Activated naive CD4-positive, alpha-beta T cell treated with anti-CD3 and anti-CD28 coated beads for 36 hours (primary cell): ENCODE data around the gene MAN1A1. TPM values are rescaled to one million over a fixed set of nuclear protein-coding genes. Genes with fewer than 3 reads are reported as not detected.
A peak's percentile ranks its signal among the peaks of the same experiment; 100 is the strongest.
"Not testable (repeated sequence)": the region's sequence is repeated elsewhere in the genome, so short reads cannot be mapped to it uniquely, and the experiment has no call there.

Experiments
- CTCF ChIA-PET: fragments of 350-600 bp; sonication (Branson Sonifier 250); formaldehyde crosslinking; loops from one replicate; lab custom pipeline; 2021; ENCODE audit warnings: antibody characterized with exemption; lab: Charles Lee
- DNase-seq: peaks from one replicate; pipeline ENCODE4 v3.0.0-alpha.2; 2020
- H3K27ac Mint-ChIP-seq: one replicate; pipeline ENCODE4 v1.8.0; 2021; ENCODE audit warnings: mild to moderate bottlenecking, mixed read lengths
- H3K27me3 Mint-ChIP-seq: one replicate; pipeline ENCODE4 v1.8.0; 2021; ENCODE audit warnings: low read depth, mixed read lengths
- H3K36me3 Mint-ChIP-seq: one replicate; pipeline ENCODE4 v1.8.0; 2021; ENCODE audit warnings: low read depth, mixed read lengths
- H3K4me1 Mint-ChIP-seq: one replicate; pipeline ENCODE4 v1.8.0; 2021; ENCODE audit warnings: low read depth, mixed read lengths
- H3K4me3 Mint-ChIP-seq: one replicate; pipeline ENCODE4 v1.8.0; 2021; ENCODE audit warnings: mild to moderate bottlenecking, moderate library complexity, mixed read lengths
- H3K9me3 Mint-ChIP-seq: one replicate; pipeline ENCODE4 v1.8.0; 2021; ENCODE audit warnings: mixed read lengths
- intact Hi-C: fragments of 100-400 bp; cut with micrococcal nuclease; formaldehyde crosslinking; loops from one replicate; pipeline ENCODE4 v1.15.1; 2023
- total RNA-seq, 2 experiments: library from RNA; stranded (reverse); gene quantifications; one replicate each; pipeline ENCODE4 v1.2.3, GENCODE V29; 2021

Gene MAN1A1
- total RNA-seq, 2 experiments from 2014 or later = 14.8 to 15.1 TPM

GRCh38 chr6:119163006-119163405, 186.6 kb downstream of the MAN1A1 start:
- intact Hi-C loops = no loop called here
- peaks cover 11% of the 10 kb centered on the region for H3K27me3 Mint-ChIP-seq
- no peaks in the 10 kb centered on the region for H3K9me3 Mint-ChIP-seq
- no peaks in the 10 kb centered on the region for H3K36me3 Mint-ChIP-seq
- DNase-seq = no peak
- H3K27ac Mint-ChIP-seq = no peak overlapping the region
- no peaks in the 10 kb centered on the region for H3K4me1 Mint-ChIP-seq
- no peak overlapping the region for H3K4me3 Mint-ChIP-seq
- CTCF ChIA-PET = interaction anchor here (0.7 kb wide), 1 partner anchor 12 kb away, joined by 3 read pairs; no protein-coding TSS in a partner anchor

- Mint-ChIP-seq H3K27ac (no peak overlapping the region), H3K9me3 (no peaks in the 10 kb centered on the region), H3K36me3 (no peaks in the 10 kb centered on the region), H3K4me3 (no peak overlapping the region), H3K27me3 (peaks cover 11% of the 10 kb centered on the region), H3K4me1 (no peaks in the 10 kb centered on the region)
- no peak for DNase-seq
- CTCF ChIA-PET = interaction anchor here (0.6 to 1.1 kb wide), 3 partner anchors 11 to 1348 kb away, joined by 3 to 6 read pairs (median 3); no protein-coding TSS in a partner anchor
- intact Hi-C loops = no loop called here
These were observed 187.3 kb downstream of the MAN1A1 start for GRCh38 chr6:119162134-119162775.

DNA sequence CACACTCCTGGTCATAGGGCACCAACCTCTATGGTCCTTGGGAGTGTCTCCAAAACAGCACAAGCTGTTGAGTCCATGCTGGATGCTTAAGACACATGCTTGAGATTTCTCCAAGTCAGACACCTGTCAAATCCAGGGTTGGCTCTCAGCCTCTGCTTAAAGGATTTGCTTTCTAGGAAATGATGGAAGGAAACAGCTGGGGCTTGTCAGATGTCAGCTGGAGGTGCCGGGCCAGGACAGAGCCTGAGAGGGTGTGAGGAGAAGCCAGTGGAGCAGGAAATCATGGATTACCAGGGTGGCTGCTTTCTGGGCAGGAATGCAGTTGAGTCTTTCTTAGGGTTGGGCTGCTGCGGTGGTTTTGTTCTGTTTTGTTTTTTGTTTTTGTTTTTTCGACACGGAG, 188.1 kb downstream of the MAN1A1 start:
- H3K27ac Mint-ChIP-seq = no peak overlapping the region
- H3K27me3 Mint-ChIP-seq = peaks cover 11% of the 10 kb centered on the region
- no peak overlapping the region for H3K4me3 Mint-ChIP-seq
- DNase-seq = no peak
- CTCF ChIA-PET = interaction anchor here (1.1 kb wide), 1 partner anchor 32 kb away, joined by 3 read pairs; no protein-coding TSS in a partner anchor
- intact Hi-C loops = no loop called here
- H3K4me1 Mint-ChIP-seq = no peaks in the 10 kb centered on the region
- no peaks in the 10 kb centered on the region for H3K9me3 Mint-ChIP-seq
- no peaks in the 10 kb centered on the region for H3K36me3 Mint-ChIP-seq

DNA sequence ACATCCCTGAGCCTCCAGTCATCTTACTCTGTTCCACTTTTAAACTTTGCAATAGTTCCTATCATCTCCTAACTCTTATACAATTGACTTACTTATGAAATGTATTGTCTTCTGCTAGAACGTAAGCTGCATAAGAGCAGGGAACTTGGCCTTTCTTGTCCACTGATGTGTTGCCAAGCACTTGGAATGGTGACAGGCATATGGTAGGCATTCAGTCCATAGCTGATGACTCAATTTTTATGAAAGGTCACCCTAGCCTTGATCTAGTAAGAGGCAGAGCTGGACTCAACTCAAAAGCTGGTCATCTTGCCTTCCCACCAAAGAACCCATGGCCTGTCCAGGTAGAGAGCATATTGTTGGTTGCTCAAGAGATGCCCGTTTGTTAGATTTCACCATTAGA, 188.7 kb downstream of the MAN1A1 start:
- CTCF ChIA-PET = no interaction called here
- no peak for DNase-seq
- H3K27me3 Mint-ChIP-seq = peaks cover 8% of the 10 kb centered on the region

GRCh38 chr6:119158057-119158848, 191.3 kb downstream of the MAN1A1 start:
- intact Hi-C loops = no loop called here
- Mint-ChIP-seq H3K9me3 (no peaks in the 10 kb centered on the region), H3K4me1 (no peaks in the 10 kb centered on the region), H3K27ac (no peak overlapping the region), H3K36me3 (no peaks in the 10 kb centered on the region), H3K27me3 (peaks cover 12% of the 10 kb centered on the region), H3K4me3 (no peak overlapping the region)
- CTCF ChIA-PET = interaction anchor here (1.1 kb wide), 1 partner anchor 10 kb away, joined by 6 read pairs; no protein-coding TSS in a partner anchor
- DNase-seq = no peak

More for the DNA sequence above, 188.7 kb downstream of the MAN1A1 start:
- Mint-ChIP-seq H3K9me3 (no peaks in the 10 kb centered on the region), H3K4me1 (no peaks in the 10 kb centered on the region), H3K36me3 (no peaks in the 10 kb centered on the region), H3K4me3 (no peak overlapping the region), H3K27ac (no peak overlapping the region)
- intact Hi-C loops = no loop called here

- Mint-ChIP-seq H3K4me1 (no peaks in the 10 kb centered on the region), H3K4me3 (no peak overlapping the region), H3K9me3 (no peaks in the 10 kb centered on the region), H3K27ac (no peak overlapping the region), H3K27me3 (peaks cover 13% of the 10 kb centered on the region), H3K36me3 (no peaks in the 10 kb centered on the region)
- CTCF ChIA-PET = no interaction called here
- no peak for DNase-seq
- intact Hi-C loops = no loop called here
These were observed 192.1 kb downstream of the MAN1A1 start for GRCh38 chr6:119157506-119157815.

DNA sequence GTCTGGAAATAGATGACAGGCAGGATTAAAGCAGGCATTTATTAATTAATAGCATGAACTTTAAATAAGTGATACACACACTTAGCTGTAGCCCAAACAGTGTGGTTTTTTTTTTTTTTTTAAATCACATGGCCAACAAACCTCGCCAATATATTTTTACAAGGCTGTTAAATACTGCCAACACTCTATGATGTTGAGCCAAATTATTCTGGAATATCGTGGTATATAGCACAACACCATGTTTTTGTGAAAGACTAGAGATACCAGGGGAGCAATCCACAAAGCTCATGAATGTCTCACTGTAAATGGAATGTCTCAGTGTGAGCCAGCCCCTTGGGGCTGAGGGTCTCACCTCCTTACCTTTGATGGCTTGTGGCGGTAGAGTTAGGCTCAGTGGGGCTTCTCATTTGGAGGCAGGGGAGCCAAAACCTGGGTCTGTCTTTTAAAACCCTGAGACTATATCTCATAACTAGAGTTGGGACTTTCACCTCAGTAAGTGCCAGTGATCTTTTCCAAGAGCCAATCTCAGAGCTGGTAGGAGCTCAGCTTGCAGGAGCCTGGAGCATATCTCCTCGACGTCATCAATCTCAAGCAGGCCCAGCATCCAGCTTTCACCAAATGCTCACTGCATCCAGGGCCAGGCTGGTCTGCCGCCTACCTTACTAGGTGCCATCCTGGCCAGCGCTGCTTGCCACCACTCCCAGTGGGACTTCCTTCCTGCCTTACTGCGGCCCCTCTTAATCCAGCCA, 192.6 kb downstream of the MAN1A1 start:
- no peak overlapping the region for H3K27ac Mint-ChIP-seq
- no peak overlapping the region for H3K4me3 Mint-ChIP-seq
- H3K4me1 Mint-ChIP-seq = peaks cover 2% of the 10 kb centered on the region
- H3K27me3 Mint-ChIP-seq = peaks cover 13% of the 10 kb centered on the region
- no peaks in the 10 kb centered on the region for H3K9me3 Mint-ChIP-seq
- no peaks in the 10 kb centered on the region for H3K36me3 Mint-ChIP-seq
- no peak for DNase-seq
- CTCF ChIA-PET = no interaction called here
- intact Hi-C loops = no loop called here

GRCh38 chr6:119156082-119156481, 193.5 kb downstream of the MAN1A1 start:
- H3K4me3 Mint-ChIP-seq, H3K36me3 Mint-ChIP-seq, H3K27me3 Mint-ChIP-seq, H3K4me1 Mint-ChIP-seq, H3K27ac Mint-ChIP-seq, DNase-seq, intact Hi-C loops, H3K9me3 Mint-ChIP-seq: not testable (repeated sequence)
- CTCF ChIA-PET = interaction anchor here (0.6 kb wide), 1 partner anchor 580 kb away, joined by 3 read pairs; no protein-coding TSS in a partner anchor

- Mint-ChIP-seq H3K9me3 (no peaks in the 10 kb centered on the region), H3K4me1 (peaks cover 22% of the 10 kb centered on the region), H3K4me3 (no peak overlapping the region), H3K36me3 (no peaks in the 10 kb centered on the region), H3K27ac (no peak overlapping the region), H3K27me3 (peaks cover 11% of the 10 kb centered on the region)
- DNase-seq = no peak
- CTCF ChIA-PET = interaction anchor here (0.6 to 1.0 kb wide), 7 partner anchors 23 to 374 kb away, joined by 3 to 4 read pairs (median 4); no protein-coding TSS in a partner anchor
- intact Hi-C loops = loop anchor here (5.0 kb wide), 1 partner anchor 825 kb away; no protein-coding TSS in a partner anchor
These were observed 197.4 kb downstream of the MAN1A1 start for GRCh38 chr6:119152187-119152586.

DNA sequence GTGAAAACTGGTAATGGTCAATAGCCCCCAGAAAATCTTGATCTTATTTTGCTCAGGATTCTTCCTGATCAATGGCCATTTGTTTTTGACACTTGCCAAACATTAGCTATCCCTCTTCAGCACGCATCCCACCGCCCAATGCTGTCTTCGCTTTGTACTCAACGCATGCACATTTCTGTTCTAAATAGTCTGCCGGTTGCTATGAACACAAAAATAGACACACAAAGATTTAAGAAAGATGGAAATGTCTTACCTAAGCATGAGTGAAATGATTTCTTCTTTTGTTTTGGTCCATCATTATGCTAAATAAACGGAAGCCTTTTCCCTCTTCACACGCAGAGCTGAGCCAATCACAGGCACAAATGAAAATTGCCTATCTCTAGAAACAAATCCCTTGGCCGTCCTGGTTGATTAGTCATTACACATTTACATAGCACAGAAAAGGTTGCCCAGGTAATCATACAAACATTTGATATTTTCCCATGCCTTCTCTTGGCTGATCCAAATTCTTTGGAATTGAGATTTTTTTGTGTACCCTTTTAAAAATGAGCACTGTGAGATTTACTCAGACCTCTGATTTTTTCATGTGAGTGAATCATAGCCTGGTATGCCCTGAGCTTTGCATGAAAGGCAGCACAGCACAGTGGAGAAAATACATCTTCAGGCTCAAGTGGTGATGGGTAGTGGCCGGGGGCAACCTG, 200.6 kb downstream of the MAN1A1 start:
- Mint-ChIP-seq H3K27me3 (peaks cover 9% of the 10 kb centered on the region), H3K4me3 (no peak overlapping the region), H3K9me3 (no peaks in the 10 kb centered on the region), H3K36me3 (no peaks in the 10 kb centered on the region), H3K27ac (no peak overlapping the region), H3K4me1 (peaks cover 43% of the 10 kb centered on the region)
- CTCF ChIA-PET = interaction anchor here (0.6 to 2.6 kb wide), 23 partner anchors 10 to 1550 kb away, joined by 3 to 9 read pairs (median 4); no protein-coding TSS in a partner anchor
- intact Hi-C loops = loop anchor here (10.0 kb wide), 2 partner anchors 296 to 1226 kb away; no protein-coding TSS in a partner anchor
- DNase-seq = no peak

DNA sequence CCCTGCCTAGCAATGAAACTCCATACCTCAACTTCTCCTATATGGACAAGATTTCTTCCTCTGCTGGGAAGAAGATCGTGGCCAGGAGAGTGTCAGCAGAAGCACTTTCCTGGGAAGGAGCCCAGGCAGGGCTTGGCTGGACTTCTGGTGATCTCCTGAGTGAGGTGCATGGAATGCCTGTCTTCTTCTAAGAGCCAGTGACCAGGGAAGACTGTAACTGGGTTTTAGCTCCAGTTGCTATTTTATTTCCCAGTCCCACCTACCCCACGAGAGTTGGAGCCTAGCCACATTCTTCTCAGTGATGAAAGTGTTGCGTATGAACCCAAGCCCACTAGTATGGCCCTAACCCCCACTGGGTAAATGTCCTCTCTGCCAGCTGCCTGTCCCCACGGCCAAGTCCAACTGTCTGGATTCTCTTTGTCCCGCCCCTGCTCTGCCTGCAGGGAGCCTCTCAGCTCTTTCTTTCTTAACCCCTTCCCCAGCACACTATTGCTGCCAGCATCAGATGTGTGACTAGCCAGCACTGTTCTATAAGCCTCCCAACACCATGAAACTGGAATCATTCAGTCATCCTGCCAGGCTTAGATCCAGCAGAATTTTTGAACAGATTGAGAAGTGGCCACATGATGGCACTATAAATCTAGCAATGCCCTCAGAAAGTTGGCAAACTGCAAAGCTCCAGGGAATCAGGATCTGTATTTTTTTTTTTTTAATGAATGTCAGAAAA, 201.3 kb downstream of the MAN1A1 start:
- intact Hi-C loops = loop anchor here (10.0 kb wide), 2 partner anchors 297 to 1227 kb away; no protein-coding TSS in a partner anchor
- peak; percentile 52 for DNase-seq

More for the DNA sequence above, 201.3 kb downstream of the MAN1A1 start:
- H3K9me3 Mint-ChIP-seq = no peaks in the 10 kb centered on the region
- H3K27ac Mint-ChIP-seq = no peak overlapping the region
- H3K36me3 Mint-ChIP-seq = no peaks in the 10 kb centered on the region
- H3K4me1 Mint-ChIP-seq = peaks cover 43% of the 10 kb centered on the region
- peaks cover 7% of the 10 kb centered on the region for H3K27me3 Mint-ChIP-seq
- CTCF ChIA-PET = interaction anchor here (0.6 to 2.6 kb wide), 27 partner anchors 10 to 807 kb away, joined by 3 to 9 read pairs (median 4); no protein-coding TSS in a partner anchor
- H3K4me3 Mint-ChIP-seq = no peak overlapping the region
